Measurements from ENCODE around the gene PTPRN2. TPM values are rescaled to one million over a fixed set of nuclear protein-coding genes. Genes with fewer than 3 reads are reported as not detected.

Gene PTPRN2
- polyA plus RNA-seq, 3 donors from 2014 or later: 1.9 to 3.7 (median 2.2) TPM

DNA sequence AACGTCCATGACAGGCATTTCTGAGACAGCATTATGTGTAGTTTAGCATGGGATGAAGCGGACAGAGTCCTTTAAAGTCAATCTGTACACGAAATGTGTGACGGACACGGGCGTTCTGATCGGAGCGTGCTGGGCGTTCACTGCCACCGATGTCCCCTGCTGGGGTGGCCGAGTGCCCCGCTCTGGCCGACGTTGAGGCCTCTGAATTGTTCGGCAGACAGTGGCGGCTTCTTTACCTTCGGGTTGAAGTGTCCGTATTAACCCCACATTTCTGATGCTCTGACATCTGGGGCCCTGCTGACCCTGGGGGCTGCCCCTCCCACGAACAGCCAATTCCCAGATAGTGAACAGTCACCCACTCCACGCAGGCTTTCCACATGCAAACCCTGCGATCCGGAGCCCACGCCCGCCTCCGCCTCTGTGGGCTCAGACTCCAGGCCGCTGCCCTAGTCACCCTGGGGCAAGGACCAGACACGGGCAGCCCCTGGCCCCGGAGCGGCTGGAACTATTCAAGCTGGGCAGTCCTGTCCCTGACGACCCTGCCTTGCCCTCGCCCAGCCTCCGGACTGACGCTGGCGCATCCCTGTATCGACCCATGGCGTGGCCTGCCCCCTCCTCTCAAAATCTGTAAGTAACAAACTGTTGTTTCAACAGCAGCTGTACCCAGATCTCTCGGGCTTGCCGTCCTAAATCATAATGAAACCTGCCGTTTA, 445.7 kb downstream of the PTPRN2 start:
- Mint-ChIP-seq H3K27ac (no peak overlapping the region), H3K27me3 (ENCODE audit: low read depth in 3 of 3) (peaks cover 1 to 2% (median 2%) of the 10 kb centered on the region in 3 donors), H3K4me3 (no peak overlapping the region), H3K9me3 (peaks cover 0 to 15% (median 4%) of the 10 kb centered on the region in 6 donors), H3K36me3 (no peaks in the 10 kb centered on the region), H3K4me1 (no peaks in the 10 kb centered on the region)
- DNase-seq: no peak

DNA sequence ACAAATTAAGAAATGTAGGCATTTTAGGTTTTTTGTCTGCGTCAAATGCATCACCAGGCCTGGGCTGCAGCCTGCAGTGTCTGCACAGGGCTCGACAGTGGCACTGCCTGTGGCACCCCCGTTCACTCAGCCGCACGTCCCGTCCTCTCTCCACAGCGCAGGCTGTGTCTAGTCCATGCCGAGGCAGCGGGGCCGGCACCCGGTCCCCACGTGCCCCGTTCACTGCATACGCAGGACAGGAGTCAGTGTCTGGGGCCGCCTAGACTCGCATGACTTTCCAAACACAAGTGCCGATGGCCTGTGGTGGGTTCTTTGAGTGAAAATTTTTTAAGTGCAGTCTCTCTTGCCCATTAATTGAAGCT, 446.4 kb downstream of the PTPRN2 start:
- Mint-ChIP-seq H3K9me3 (peaks cover 0 to 13% (median 4%) of the 10 kb centered on the region in 6 donors), H3K27me3 (ENCODE audit: low read depth in 3 of 3) (peaks cover 1 to 2% (median 2%) of the 10 kb centered on the region in 3 donors), H3K36me3 (no peaks in the 10 kb centered on the region), H3K4me1 (no peaks in the 10 kb centered on the region), H3K27ac (no peak overlapping the region), H3K4me3 (no peak overlapping the region)
- DNase-seq: no peak

DNA sequence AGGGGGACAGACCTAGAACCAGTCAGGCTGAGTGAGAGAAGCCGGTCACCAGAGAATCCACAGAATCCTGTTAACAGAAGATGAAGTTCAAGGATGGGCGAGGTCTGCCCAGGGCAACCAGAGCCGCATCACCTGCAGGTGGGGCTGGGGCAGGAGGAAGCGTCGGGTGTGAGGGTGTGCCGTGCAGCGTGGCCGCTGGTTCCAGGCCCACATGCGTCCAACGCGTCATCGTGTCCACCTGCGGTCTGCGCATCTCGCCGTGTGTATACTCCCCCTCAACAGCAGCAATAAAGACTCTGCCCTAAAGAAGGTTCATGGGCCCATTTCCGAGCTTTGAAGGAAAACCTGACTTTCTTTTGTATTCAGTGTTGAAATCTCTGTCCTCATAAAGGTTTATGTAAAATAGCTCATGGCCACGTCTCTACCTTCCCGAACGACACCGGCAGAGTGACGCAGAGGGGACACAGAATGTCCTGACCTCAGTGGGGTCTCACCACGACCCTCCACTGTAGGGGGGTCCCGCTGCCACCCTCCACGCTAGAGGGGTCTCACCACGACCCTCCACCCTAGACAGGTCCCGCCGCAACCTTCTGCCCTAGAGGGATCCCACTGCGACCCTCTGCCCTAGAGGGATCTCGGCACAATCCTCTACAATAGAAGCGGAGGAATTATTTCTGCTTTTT, 446.9 kb downstream of the PTPRN2 start:
- peaks cover 1 to 2% (median 2%) of the 10 kb centered on the region in 3 donors for H3K27me3 Mint-ChIP-seq (ENCODE audit: low read depth in 3 of 3)
- H3K4me1 Mint-ChIP-seq: no peaks in the 10 kb centered on the region
- no peak overlapping the region for H3K4me3 Mint-ChIP-seq
- H3K27ac Mint-ChIP-seq: no peak overlapping the region
- DNase-seq: no peak
- no peaks in the 10 kb centered on the region for H3K36me3 Mint-ChIP-seq
- H3K9me3 Mint-ChIP-seq: peaks cover 0 to 13% (median 4%) of the 10 kb centered on the region in 6 donors

DNA sequence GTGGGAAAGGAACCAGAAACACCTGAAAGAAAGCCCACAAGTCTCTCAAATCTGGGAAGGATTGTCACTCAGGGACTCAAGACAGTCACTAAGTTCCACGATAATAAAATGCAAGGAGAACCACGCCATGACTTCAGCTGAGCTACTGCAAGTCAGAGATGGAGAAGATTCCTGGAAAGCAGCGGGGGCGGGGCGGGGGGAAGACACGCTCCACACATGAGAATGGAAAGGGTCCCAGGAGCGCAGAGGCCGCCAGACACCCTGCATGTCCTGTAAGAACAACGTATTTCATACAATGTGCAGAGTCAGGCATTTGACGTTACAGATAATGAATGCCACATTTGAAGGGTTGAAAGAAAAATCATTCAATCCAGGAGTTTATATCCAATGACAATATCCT, 448.1 kb downstream of the PTPRN2 start:
- H3K9me3 Mint-ChIP-seq: peaks cover 0 to 13% (median 4%) of the 10 kb centered on the region in 6 donors
- H3K36me3 Mint-ChIP-seq: no peaks in the 10 kb centered on the region
- H3K27ac Mint-ChIP-seq: no peak overlapping the region
- H3K27me3 Mint-ChIP-seq (ENCODE audit: low read depth in 3 of 3): peaks cover 0 to 2% (median 1%) of the 10 kb centered on the region in 3 donors
- DNase-seq: no peak
- no peaks in the 10 kb centered on the region for H3K4me1 Mint-ChIP-seq
- no peak overlapping the region for H3K4me3 Mint-ChIP-seq

DNA sequence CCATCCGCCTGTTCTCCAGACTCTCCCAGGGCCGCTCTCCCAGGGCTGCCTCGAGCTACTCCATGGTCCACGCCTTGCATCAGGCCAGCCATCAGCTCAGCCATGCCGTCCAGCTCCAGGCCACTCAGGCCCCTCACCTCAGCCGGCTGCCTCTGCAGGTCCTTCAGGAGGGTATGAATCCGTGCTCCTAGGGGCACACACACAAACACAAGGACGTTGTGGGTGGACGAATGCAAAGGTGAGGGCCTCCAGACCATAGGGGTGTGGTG, 449.4 kb downstream of the PTPRN2 start:
- Mint-ChIP-seq H3K27me3 (ENCODE audit: low read depth in 3 of 3) (peaks cover 0 to 2% (median 1%) of the 10 kb centered on the region in 3 donors), H3K9me3 (peaks cover 0 to 13% (median 4%) of the 10 kb centered on the region in 6 donors), H3K4me1 (no peaks in the 10 kb centered on the region), H3K4me3 (no peak overlapping the region), H3K27ac (no peak overlapping the region), H3K36me3 (no peaks in the 10 kb centered on the region)
- DNase-seq: no peak

DNA sequence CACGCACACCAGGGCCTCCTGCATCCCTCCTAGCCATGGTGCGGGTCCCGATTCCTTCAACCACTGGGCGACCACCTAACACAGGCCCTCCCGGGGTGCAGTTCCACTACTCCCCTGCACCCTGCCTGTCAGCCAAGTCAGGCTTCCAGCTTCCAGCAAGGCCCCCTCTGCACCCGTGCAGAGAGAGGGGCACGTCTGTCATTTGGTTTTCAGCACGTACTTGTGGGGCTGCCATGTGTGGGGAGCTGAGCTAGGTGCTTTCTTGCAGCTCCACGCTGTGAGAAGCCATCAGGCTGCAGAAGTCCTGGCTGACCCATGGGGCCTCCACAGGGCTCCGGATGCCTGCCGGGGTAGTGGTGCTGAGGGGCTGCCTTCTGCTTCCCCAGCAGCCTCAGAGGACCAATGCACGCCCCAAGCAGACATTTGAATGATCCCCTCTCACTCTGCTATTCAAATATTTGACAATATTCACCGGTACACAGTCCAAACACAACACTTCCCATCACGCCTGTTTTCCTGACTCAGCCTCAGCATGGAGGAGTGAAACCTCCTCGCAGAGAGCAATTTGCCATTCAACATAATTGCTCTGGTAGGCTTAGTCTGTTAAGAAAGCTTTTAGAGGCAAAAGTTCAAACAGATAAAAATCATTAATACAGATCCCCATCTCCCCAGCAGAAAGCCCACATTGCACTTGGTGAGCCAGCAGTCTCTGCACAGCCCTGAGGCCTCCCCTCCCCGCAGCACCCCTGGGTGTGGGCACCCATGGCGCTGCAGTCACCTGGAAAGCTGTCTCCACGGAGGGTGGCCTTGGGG, 449.9 kb downstream of the PTPRN2 start:
- H3K9me3 Mint-ChIP-seq: peaks cover 0 to 10% (median 2%) of the 10 kb centered on the region in 6 donors
- DNase-seq: no peak
- no peaks in the 10 kb centered on the region for H3K4me1 Mint-ChIP-seq
- no peak overlapping the region for H3K4me3 Mint-ChIP-seq
- no peak overlapping the region for H3K27ac Mint-ChIP-seq
- no peaks in the 10 kb centered on the region for H3K36me3 Mint-ChIP-seq
- peaks cover 0 to 1% (median 0%) of the 10 kb centered on the region in 3 donors for H3K27me3 Mint-ChIP-seq (ENCODE audit: low read depth in 3 of 3)

DNA sequence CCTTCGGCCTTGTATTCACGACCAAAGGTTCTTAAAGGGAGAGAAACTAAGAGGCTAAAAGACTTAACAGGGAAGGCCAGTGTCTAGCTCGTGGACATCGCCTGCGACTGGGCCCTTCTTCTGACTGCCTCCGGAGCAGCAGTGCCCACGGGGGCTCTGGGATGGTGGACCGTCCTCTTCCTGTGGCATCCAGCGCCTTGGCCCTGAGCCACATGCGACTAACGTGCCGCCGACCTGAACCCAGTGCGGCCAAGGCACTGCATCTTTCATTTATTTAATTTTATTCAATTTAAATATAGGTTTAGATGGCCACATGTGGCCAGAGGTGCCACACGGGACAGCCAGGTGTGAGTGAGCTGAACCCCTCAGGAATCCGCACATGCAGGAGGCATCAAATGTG, 451.7 kb downstream of the PTPRN2 start:
- no peak for DNase-seq
- Mint-ChIP-seq H3K9me3 (peaks cover 0 to 8% (median 2%) of the 10 kb centered on the region in 6 donors), H3K4me3 (no peak overlapping the region), H3K4me1 (no peaks in the 10 kb centered on the region), H3K27ac (no peak overlapping the region), H3K27me3 (ENCODE audit: low read depth in 3 of 3) (peaks cover 0 to 1% (median 0%) of the 10 kb centered on the region in 3 donors), H3K36me3 (no peaks in the 10 kb centered on the region)

DNA sequence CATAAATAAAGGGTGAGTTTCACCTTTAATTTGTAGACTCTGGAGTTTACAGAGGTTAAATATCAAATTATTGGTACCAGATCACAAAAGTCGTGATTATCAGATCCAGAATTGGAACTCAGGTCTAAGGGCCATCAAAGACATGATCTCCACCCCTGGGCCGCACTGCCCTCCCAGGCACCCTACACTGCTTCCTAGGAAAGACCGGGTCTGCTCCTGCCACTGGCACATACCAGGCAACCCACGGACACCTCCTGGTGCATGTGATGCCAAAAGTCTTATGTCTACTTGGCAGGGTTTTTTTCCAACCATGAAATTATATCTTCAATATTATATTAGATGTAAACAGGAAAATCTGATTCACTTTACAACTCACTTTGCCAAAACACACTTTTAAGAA, 452.8 kb downstream of the PTPRN2 start:
- H3K4me1 Mint-ChIP-seq: no peaks in the 10 kb centered on the region
- no peaks in the 10 kb centered on the region for H3K36me3 Mint-ChIP-seq
- no peak for DNase-seq
- H3K4me3 Mint-ChIP-seq: no peak overlapping the region
- H3K27ac Mint-ChIP-seq: no peak overlapping the region
- peaks cover 0 to 2% (median 0%) of the 10 kb centered on the region in 6 donors for H3K9me3 Mint-ChIP-seq
- peaks cover 0 to 1% (median 0%) of the 10 kb centered on the region in 3 donors for H3K27me3 Mint-ChIP-seq (ENCODE audit: low read depth in 3 of 3)

DNA sequence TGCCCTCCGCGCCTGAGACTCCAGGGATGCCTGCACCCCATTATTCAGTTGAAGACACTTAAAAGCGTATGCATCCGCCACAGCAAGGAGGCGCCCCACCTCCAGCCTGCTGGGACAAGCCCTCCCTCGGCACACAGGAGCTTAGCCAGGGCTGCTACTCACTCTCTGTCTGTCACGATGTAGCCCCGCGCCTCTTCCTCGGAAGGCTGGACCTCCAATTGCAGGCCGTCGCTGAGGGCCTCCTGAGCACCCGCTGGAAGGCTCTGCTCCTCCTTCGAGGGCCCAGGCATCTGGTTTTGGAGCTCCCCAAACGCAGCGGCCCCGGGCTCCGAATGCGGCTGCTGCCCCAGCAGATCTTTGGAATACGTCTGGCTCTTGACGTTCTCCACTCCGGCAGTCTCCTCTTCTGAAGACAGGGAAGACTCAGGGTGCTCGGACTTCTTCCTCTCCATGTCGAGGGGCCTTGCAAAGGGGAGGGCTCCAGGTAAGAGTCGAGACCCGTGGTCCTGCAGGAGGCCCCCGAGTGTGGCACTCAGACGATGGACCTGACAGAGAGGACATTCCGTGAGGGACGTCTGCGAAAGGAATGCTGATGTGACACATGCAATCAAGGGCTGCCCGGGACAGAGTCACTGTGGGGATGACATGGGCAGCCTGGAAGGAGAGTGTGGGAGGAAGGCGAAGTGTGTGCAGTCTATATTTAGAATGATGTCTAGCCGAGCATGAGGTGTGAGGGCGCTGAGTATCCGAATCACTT, 453.9 kb downstream of the PTPRN2 start:
- Mint-ChIP-seq H3K4me1 (no peaks in the 10 kb centered on the region), H3K27ac (no peak overlapping the region), H3K27me3 (ENCODE audit: low read depth in 3 of 3) (no peaks in the 10 kb centered on the region), H3K36me3 (no peaks in the 10 kb centered on the region), H3K9me3 (peaks cover 0 to 2% (median 0%) of the 10 kb centered on the region in 6 donors), H3K4me3 (no peak overlapping the region)
- DNase-seq: no peak

DNA sequence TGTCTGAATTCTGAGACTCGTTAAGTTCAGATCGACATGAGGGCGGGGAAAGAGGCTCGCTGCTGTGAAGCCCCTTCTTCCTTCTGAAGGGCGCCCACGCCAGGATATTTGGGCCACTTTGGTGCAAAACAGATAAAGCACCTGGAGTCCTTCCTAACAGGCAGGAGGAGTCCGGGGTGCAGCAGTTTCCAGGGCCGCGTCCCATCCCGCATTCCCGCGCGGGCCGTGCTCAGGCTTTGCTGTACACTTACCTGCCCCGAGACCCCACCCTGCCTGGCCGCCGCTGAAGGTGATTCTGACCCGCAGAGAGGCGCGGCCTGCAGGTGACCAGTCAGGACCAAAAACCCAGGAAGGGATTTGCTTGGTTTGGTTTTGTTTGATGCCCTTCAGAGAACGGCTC, 454.6 kb downstream of the PTPRN2 start:
- no peak overlapping the region for H3K27ac Mint-ChIP-seq
- peaks cover 0 to 2% (median 0%) of the 10 kb centered on the region in 6 donors for H3K9me3 Mint-ChIP-seq

DNA sequence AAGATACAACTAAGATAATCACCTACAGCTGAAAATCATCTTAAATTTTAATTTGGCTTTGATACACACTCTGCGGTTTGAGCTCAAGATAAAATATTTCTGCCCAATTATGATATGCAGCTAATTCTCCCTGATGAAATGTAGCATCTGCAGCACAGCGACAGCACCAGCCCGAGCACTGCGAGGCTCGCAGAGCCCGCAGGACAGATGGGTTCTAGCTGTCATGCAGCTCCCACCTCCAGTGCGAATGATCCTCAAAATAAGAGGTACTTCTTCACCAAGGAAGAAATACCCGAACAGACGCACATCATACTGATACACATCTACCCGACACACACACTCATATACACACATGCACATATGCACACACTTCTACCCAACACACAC, 457.6 kb downstream of the PTPRN2 start:
- Mint-ChIP-seq H3K27me3 (ENCODE audit: low read depth in 3 of 3) (no peaks in the 10 kb centered on the region), H3K36me3 (no peaks in the 10 kb centered on the region), H3K27ac (no peak overlapping the region), H3K9me3 (peaks cover 0 to 4% (median 2%) of the 10 kb centered on the region in 6 donors), H3K4me1 (no peaks in the 10 kb centered on the region), H3K4me3 (no peak overlapping the region)
- DNase-seq: no peak

More for the DNA sequence above, 454.6 kb downstream of the PTPRN2 start:
- Mint-ChIP-seq H3K4me1 (no peaks in the 10 kb centered on the region), H3K4me3 (no peak overlapping the region), H3K36me3 (no peaks in the 10 kb centered on the region), H3K27me3 (ENCODE audit: low read depth in 3 of 3) (no peaks in the 10 kb centered on the region)
- no peak for DNase-seq

DNA sequence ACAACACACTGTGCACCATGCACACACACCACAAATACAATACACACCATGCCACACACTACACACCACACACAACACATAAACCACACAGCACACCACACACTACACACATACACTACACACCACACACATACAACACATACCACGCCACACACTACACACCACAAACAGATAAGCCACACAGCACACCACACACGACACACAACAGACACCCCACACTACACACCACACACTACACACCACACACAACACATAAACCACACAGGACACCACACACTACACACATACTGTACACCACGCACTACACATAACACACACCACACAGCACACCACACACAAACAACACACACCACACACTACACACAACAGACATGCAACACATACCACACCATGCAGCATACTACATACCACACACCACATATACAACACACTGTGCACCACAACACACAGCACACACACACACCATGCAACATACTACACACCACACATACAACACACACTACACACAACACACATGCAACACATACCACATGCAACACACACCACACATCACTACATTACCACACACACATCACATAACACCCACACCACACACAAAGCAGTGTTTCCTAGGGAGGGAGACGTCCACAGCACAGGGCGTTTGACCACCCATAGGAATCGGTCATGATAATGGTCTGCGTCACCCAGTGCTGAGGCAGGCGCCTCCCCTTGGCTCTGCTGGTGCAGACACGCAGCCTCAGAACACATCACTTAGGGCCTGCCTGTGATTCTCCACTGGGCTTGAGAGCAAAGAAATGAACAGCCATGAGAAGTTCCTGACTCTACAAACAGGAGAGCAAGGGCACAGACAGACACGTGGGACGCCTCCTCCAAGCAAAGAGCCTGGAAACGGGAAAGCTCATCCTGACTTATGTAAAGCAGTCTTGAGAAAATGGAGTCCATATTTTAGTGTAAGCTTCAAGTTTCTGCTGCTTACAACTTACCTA, 458.3 kb downstream of the PTPRN2 start:
- DNase-seq: no peak
- no peaks in the 10 kb centered on the region for H3K36me3 Mint-ChIP-seq
- no peaks in the 10 kb centered on the region for H3K27me3 Mint-ChIP-seq (ENCODE audit: low read depth in 3 of 3)
- no peak overlapping the region for H3K4me3 Mint-ChIP-seq
- H3K27ac Mint-ChIP-seq: no peak overlapping the region
- no peaks in the 10 kb centered on the region for H3K4me1 Mint-ChIP-seq
- H3K9me3 Mint-ChIP-seq: peaks cover 0 to 5% (median 4%) of the 10 kb centered on the region in 6 donors

DNA sequence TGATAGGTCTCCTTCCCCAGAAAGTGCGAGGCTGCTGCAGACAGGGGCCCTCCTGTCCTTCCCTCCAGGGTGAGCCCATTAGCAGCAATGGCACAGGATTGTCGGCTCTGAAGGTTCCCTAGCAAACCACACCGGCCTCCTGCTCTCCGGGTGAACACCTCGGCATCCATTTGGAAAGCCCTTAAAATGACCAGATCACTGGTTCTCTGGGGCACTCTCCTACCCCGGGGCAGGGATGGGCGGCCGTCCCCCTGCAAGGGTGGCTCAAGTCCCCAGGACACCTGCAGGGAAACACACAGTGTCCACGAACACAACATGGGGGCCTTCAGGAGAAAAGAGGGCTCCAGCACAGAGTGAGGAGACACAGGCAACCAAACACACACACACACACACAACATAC, 459.1 kb downstream of the PTPRN2 start:
- Mint-ChIP-seq H3K4me3 (no peak overlapping the region), H3K27ac (no peak overlapping the region), H3K27me3 (ENCODE audit: low read depth in 3 of 3) (no peaks in the 10 kb centered on the region), H3K4me1 (no peaks in the 10 kb centered on the region), H3K36me3 (no peaks in the 10 kb centered on the region), H3K9me3 (peaks cover 0 to 7% (median 5%) of the 10 kb centered on the region in 6 donors)
- DNase-seq: no peak
